ENCODE measurements around the gene LPIN1.

Gene LPIN1

DNA sequence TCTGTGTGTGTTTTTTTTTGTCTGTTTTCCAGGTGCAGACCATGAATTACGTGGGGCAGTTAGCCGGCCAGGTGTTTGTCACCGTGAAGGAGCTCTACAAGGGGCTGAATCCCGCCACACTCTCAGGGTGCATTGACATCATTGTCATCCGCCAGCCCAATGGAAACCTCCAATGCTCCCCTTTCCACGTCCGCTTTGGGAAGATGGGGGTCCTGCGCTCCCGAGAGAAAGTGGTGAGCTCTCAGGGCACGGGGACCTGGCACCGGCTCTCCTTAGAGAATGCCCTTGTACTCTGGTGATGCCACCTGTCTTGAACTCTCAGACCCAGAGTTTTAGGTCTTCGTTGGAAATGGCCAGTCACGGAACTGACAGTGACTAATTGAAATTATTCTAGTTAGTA lies 19.1 kb downstream of the LPIN1 start:
- no peak for DNase-seq

DNA sequence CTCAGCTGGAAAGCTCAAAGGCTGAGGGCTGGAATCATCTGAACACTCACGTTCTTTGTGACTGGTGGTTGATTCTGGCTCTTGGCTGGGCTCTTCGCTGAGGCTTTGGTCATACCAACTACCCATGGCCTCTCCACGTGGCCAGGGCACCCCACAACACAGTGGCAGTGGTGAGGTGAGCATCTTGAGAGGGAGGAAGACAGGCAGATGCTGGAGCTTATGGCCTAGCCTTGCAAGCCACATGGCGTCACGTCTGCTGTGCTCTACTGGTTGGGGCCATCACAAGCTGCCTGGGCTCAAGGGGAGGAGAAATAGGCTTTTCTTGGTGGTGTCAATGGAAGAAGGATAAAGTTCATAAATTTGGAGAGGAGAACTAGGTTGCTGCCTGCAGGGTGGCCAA lies 19.6 kb downstream of the LPIN1 start:
- no peak for DNase-seq

DNA sequence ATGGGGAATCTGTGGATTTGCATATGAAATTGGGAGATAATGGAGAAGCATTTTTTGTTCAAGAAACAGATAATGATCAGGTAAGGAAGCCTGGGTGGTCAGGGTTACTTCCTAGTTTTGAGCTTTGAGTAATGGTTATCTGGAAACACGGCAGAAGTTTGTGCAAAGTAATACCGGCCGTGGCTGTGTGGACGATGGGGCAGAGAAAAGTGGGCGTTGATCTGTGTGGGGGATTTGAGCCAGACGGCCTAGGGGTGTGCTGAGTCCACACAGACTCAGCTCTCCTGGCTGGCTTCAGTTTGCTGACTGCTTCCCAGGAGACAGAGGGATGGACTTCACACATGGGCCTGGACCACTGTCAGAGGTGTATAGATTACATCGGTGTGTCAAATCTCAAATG lies 21.3 kb downstream of the LPIN1 start:
- no peak for DNase-seq

DNA sequence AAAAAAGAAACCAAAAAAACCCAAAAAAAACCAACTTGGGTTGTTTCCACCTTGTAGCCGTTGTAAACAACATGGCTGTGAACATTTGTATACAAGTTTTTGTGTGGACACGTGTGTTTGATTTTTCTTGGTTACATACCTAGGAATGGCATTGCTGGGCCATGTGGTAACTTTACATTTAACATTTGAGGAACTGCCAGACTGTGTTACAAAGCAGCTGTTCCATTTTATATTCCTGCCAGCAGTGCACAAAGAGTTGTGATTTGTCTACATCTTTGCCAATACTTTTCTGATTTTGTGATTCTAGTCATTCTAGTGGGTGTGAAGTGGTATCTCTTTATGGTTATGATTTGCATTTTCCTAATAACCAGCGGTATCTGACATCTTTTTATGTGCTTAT lies 22.5 kb downstream of the LPIN1 start:
- no peak for DNase-seq

DNA sequence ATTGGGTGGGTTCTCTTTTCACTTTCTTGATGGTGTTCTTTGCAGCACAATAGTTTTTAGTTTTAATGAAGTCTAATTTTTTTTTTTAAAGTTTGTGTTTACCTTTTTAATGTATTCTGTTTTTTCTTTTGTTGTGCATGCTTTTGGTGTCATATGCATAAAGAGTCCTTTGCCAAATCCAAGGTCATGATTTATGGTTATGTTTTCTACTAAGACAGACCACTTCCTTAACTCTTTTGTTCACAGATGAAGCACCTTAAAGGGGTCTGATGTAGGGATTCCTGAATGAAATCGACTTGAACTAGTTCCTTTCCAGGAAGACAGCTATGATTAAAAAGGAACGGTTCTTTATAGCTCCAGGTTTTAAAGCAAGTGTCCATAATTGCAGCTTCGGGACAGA lies 23.1 kb downstream of the LPIN1 start:
- DNase-seq: no peak

DNA sequence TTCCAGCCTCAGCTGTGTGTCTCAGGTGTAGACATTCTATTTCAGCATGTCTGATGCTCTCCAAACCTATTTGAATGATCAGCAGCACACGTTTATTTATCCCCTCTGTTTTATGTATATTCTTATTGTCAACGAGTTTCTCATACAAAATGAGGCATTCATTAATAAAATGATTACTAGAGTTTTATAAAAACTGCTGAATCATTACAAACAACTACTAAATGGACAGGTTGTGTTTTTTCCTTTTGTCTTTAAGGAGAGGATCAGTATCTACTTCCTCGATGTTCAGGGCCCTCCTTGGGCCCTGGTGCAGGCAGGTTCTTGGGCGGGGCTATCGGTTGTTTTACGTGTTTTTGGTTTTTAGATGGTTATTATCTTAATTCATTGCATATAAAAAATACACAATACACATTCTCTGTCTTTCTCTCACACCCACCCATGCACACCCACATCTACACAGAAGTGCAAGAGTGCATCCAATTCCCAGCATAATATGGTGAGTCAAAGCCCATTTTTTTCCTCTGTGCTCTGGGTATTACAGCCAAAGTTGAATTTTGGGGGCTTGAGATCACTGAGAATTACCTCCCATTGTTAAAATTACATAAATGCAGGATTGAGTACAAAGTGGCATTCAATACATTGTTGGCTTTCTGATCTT lies 24.2 kb downstream of the LPIN1 start:
- DNase-seq: no peak

DNA sequence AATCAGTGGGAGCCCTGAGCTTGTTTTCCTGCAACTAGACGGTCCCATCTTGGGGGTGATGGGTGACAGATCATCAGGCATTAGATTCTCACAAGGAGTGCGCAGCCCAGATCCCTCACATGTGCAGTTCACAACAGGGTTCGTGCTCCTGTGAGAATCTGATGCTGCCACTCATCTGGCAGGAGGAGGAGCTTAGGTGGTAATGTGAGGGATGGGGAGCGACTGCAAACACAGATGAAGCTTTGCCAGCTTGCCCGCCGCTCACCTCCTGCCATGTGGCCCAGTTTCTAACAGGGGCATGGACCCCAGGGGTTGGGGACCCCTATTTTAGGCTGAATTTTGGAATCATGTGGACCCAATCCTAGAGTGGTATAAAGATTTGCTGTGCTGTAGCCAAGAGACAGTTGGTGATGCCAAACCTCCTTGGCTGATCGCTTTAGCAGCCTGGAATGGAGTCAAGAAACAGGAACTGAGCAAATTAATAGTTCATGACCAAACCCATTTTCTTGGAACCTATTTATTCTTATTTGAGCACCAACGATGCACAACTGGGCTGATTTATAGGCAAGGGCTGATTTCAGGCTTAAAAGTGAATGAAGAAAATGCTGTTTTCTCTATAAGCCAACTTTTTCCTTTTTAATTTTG lies 25.7 kb downstream of the LPIN1 start:
- no peak for DNase-seq

DNA sequence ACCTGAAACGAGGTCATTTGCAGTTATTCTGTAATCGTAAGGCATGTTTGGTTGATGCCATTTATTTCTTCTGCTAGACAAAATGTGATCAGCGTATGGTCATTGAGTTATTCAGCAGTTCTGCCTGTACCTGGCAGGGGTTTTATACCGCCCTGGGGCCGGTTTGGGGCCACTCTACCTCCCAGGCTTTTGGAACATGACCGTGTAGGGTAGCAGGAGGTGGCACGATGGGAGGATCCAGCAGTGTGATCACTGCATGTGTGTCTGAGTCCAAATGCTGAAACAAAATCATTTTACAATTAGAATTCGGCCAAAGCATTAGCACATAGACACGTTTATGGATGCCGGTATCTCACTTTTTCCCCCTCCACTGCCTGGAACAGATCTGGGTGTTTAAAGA lies 26.7 kb downstream of the LPIN1 start:
- no peak for DNase-seq

DNA sequence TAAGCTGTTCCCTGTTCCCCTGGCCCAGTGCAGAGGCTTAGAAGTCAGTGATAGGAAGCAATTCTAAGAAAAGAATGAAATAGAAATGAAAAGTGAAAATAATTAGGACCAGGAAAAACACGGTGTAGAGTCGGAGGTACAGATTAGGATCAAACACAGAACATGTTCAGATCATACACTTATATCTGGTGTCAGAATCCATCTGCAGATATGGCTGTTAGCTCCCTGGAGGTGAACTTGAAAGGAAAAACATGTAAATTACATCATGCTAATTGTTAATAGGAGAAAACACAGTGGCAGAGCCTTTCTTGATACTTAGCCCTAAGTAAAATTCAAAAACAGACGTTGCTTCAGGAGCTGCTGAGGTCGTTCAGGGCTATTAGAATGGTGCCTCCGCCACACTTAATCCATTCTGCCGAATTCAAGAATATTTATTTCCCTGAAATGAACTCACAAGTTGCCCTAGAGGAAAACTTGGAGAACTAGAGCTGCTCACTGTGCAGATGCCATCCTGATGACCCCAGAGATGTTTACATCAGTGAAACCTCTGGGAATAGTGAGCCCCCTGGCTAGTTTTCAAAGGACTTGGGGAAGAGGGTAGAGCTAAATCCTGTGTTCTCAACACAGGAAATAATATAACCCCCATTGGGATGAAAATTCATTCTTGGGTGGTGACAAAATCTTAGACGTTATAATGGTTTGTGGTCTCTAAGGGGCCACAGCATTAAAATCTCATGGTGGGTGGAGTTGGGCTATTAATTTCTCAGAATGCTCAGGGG lies 27.5 kb downstream of the LPIN1 start:
- DNase-seq: no peak

DNA sequence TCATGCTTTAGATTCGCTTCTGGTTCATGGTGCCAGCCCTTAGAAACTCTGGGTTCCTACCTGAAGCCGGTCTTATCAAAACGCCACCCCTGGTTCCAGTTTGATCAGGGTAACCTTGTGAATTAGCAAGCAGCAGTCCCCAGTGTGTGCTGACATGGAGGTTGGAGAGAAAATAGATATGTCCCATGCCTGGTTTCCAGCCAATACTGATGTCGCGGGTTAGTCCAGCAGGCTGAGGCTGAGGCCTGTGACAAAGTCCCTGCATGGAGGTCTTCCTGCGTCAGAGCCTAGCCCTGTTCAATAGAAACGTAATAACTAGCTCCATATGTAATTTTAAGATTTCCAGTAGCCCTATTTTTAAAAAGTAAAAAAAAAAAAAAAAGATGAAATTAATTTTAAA lies 28.2 kb downstream of the LPIN1 start:
- no peak for DNase-seq

DNA sequence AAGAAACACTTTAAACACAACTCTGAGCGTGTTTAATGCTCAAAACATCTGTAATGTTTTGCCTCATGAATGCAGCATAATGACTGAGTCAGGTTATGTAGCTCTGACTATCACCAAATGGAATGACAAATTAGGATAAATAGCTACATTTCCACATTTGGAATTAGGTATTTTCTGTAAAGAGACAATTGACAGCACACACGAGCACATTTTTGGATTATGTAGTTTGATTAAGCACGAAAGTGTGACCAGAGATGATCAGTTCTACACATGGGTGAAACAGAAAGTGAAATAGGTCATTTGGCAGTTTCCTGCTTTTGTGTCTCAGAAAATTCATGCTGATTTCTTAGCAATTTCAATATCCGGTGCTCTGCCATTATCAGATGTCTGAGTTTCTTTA lies 29.0 kb downstream of the LPIN1 start:
- peak in 1 of 5 donors; percentile 78 for DNase-seq

DNA sequence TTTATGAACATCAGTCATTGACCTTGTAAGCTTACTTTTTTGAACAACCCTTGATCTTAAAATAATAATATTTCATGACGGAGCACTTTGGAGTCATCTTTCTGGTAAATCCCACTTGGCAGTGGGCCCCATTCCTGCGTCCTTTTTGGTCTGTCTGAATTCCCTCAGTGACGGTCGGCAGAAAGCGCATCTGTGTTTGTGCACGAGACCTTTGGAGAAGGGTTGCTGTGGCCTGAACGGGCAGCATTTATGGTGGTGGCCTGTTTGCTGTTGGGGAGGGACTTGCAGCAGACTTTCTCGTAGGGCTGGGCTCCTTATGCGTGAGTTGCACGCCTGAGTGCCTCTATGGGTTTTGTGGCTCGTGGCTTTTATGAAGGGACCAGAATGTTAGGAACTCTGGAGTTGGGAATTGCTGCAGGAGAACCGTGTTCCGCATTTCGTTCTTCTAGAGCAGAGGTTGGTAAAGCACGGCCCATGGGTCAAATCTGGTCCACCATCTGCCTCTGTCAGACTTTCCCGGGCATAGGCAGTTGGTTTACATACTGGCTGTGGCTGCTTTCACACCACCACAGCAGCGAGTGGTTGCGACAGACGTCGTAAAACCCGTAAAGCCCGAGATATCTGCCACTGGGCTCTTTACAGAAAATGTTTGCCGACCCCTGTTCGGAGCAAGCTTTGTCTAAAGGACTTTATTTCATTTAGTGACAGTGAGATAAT lies 30.8 kb downstream of the LPIN1 start:
- no peak for DNase-seq

DNA sequence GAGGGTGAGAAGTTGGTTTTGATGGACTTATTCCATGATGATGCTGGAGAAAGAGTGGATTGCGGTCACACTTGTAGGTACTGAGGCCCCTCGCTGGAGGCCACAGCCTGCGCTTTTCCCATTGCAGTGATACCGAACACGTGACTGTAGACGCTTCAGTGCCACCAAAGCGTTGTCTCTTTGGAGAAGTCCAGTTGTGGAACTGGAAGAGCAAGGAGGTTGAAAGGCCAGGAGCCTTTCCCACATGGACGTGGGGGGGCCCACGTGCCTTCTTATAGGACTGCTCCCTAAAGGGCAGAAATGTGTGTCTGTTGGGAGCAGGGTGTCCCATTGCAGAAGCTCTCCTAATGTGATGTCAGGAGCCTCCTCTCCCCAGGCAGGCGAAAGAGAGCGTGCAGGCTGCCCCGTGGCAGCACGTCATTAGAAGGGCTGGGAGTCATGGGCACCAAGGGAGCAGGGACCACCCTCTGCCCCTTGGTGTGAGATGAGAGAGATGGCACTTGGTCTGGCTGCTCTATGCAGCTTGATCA lies 31.5 kb downstream of the LPIN1 start:
- DNase-seq: no peak

DNA sequence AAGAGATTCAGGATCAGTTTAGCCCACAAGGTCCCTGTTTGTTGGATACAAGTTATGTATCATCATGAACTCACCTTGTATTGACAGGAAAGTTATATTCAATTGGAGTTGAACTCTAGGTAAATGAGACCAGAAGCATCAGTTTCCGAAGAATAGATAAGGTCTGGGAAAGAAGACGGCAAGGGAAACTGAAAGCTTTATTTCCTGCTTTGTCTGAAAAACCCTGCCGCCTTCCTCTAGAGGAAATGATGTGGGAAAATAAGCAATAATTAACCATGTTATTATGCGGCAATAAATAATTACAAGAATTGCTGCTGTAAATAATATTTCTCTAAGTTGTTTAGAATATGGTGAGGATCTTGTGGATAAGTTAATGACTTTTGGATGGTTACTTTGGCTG lies 32.0 kb downstream of the LPIN1 start:
- DNase-seq: no peak

DNA sequence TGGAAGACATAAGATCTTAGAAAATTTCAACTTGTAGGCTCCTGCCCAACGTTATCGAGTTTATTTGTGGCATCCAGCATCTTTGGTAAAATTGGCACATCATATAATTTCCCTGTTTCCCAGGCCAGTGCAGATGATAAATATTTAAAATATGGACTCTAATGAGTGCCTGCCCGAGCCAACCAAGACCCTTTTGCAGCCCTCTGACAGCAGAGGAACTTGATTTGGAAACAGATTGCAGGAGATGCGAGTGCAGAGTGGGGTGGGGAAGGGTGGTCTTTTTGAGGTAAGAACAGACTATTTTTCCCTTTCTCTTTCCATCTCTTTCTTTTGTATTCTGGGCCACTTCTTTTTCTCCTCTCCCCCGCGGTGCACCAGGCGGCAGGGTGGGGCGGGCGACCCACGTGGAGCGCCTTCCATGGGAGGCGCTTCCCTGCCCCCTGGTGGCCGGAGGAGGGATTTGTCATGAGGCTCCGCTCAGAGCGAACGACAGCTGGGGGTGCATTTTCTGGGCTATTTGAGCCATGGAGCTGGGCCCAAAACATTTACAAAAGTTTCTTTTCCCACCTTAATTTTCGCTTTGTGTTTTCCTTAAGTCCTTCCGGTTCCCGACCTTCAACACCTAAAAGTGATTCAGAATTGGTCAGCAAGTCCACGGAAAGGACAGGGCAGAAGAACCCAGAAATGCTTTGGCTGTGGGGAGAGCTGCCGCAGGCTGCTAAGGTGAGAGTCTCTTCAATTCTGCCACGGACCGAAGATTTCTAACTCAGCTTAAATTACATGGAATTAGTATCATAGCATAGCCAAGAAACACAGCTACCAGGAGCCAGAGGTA lies 32.7 kb downstream of the LPIN1 start:
- DNase-seq: peak; percentile 74 to 85 (median 80)

DNA sequence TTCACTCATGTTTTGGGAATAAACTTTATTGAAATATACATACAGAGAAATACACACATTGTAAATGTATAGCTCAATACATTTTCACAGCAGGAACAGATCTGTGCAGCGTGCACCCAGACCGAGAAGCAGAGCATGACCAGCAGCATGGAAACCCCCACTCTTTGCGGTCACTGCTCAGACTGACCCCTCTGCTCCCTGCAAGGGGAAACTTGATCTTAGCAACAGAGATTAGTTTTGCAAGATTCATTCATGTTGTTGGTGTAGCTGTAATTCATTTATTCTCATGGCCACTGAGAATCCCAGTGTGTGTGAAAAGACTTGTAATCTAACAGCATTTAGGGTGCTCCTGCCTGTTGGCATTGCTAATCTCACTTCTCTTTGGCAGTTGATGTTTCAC lies 35.2 kb downstream of the LPIN1 start:
- DNase-seq: no peak

DNA sequence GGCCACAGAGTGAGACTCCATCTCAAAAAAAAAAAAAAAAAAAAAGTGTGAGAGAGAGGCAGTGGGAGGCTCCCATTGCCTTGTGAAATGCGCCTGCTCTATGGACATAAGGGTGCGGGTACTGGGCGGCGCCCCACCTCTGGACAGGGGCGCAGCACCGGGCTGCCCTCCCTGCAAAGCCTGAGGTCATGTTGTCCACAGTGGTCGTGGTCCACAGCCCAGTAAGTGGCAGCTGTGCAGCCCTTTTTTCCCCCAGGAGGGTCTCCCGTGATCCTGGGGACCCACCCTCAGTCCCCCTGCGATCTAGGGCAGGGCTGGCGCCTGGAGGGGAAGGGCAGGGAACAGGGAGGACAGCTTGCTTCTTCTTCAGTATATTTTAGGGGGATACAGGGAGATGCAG lies 37.8 kb downstream of the LPIN1 start:
- DNase-seq: no peak

DNA sequence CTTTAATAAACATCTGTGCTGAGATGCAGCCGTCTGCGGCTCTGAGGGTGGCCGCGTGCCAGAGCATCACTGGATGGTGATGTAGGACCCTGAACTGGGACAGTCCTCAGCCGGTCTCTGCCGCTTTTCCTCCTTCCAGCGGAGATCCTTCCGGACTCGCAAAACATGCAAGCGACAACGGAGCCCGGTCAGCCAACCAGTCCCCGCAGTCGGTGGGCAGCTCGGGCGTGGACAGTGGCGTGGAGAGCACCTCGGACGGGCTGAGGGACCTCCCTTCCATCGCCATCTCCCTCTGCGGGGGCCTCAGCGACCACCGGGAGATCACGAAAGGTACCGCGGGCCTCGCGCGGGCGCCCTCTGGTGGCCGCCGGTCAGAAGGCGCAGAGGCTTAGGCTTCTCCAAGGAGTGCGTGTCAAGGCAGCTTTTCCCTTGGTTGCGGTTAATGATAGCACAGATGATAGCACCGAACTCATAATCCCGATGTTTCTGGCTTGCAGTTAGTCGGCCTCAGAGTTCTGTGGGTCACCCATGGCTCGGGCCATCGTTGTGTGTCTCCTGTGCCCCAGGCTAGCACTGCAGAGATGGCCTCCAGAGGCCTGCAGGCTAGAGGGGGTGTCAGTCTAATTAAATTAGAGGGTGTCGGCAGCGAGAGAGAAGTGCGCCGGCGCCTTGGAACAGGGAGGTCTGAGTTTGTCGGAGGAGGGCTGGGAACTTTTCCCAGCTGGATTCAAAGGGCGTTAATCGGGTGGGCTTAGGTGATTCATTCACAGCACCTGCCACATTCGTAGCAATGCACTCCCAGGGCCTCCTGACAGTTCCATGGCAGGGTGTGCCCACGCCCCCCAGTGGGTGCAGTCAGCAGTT lies 38.5 kb downstream of the LPIN1 start:
- DNase-seq: peak in 4 of 5 donors; percentile 17 to 42 (median 27)

DNA sequence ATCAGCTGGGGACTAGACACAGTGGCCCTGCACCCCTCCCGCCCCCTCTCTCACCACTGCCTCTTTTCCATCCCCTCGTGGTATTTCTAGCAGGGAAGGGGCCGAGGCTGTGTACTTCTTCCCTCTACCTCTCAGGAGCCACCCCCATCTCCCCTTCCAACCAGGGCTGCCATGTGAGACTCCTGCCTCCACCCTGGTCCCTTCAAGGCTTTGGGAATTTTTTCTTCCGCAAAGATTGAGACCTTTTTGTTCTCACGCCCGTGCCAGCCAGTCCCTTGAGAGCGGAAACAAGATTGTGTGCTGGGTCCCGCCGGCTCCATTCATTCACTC lies 39.1 kb downstream of the LPIN1 start:
- DNase-seq: no peak

DNA sequence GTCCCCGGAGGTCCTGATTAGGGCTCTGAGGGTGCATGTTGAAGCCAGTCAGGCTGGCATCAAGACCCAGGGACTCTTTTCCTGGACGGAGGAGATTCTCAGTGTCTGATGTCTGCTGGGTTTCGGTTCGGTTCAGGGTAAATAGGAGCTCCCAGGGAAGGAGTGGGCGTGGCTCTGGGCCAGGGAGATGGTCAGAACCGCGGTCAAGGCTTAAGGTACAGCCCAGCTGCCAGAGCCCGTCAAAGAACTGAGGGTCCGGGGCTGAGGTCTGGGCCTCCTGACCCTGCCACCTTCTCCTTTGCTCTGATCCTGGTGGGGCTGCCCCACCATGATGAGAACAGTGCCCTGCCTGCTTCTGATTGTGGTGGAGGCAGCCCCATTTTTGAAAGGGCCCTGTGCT lies 39.8 kb downstream of the LPIN1 start:
- DNase-seq: no peak

DNA sequence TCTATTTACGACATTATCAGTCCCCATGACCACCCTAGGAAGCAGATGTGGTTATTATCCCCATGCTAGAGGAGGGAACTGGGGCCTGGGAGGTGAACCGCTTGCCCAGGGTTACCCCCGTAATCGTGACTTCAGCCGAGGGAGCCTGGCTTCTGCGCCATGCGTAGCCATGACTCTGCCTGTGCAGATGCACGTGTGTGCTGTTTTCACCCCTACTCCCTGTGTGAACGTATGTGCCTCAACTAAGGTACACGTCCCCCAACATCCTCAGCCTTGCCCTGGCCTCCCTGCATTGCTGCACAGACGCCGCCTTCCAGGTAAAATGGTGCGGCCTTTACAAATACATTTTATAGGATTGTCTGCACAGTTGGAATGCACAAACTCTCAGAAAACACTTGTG lies 40.2 kb downstream of the LPIN1 start:
- no peak for DNase-seq

Measured in T-helper 1 cell (primary cell).